K562 (cell line): ENCODE results near the gene NFYC.

Source experiments
- ARID4B ChIP-seq: sonication (generic); formaldehyde crosslinking; IDR thresholded peaks from 2 replicates; pipeline ENCODE4 v1.8.0; 2022; ENCODE audit warnings: mild to moderate bottlenecking, missing genetic modification reagents
- BHLHE40 ChIP-seq: IDR thresholded peaks from 2 replicates; pipeline ENCODE4 v1.6.1; 2011; ENCODE audit warnings: low read length, improper control_type of control experiment
- CEBPB ChIP-seq: fragments of 450-650 bp; IDR thresholded peaks from 2 replicates; pipeline ENCODE4 v1.6.1; 2016; ENCODE audit warnings: missing genetic modification characterization, missing compliant biosample characterization
- EHMT2 ChIP-seq: fragments of 450-650 bp; IDR thresholded peaks from 2 replicates; pipeline ENCODE4 v1.6.1; 2018; ENCODE audit warnings: antibody characterized with exemption
- EZH2 ChIP-seq: IDR thresholded peaks from 2 replicates; pipeline ENCODE4 v1.6.1; 2012; ENCODE audit warnings: low read depth, mild to moderate bottlenecking, inconsistent platforms, low read length, borderline replicate concordance
- GATA2 ChIP-seq: sonication (generic); formaldehyde crosslinking; IDR thresholded peaks from 2 replicates; pipeline ENCODE4 v1.4.0; 2020; ENCODE audit warnings: mild to moderate bottlenecking, missing genetic modification reagents
- JUNB ChIP-seq: fragments of 450-650 bp; formaldehyde crosslinking; conservative IDR thresholded peaks from 2 replicates; pipeline ENCODE4 v1.4.0; 2020; ENCODE audit warnings: mild to moderate bottlenecking
- JUND ChIP-seq, 2 experiments: IDR thresholded peaks; 2 replicates in 1 of 2; 3 replicates in 1 of 2; pipeline ENCODE4 v1.6.1; 2011; ENCODE audit warnings: borderline replicate concordance in 2 of 2, low read depth in 2 of 2, low read length in 2 of 2, improper control_type of control experiment in 1 of 2, missing biosample characterization in 1 of 2, missing genetic modification characterization in 1 of 2, missing genetic modification reagents in 1 of 2
- MAZ ChIP-seq, 2 experiments: fragments of 450-650 bp in 1 of 2; sonication (generic) in 1 of 2; formaldehyde crosslinking; IDR thresholded peaks in 1 of 2; conservative IDR thresholded peaks in 1 of 2; 2 replicates each; pipeline versions ENCODE4 v1.4.0 to v1.5.0; 2020; ENCODE audit warnings: mild to moderate bottlenecking in 1 of 2, missing genetic modification reagents in 1 of 2
- RNF2 ChIP-seq: sonication (generic); IDR thresholded peaks from 2 replicates; pipeline ENCODE4 v1.6.1; 2016
- ZFP36 ChIP-seq: fragments of 150-350 bp; IDR thresholded peaks from 2 replicates; pipeline ENCODE4 v1.6.1; 2018; ENCODE audit warnings: low read length, low read depth; ENCODE audit not compliant: partially characterized antibody

GRCh38 chr1:40798366-40799281 is 107.1 kb downstream of the NFYC start:
- TF ChIP-seq JUNB (CRISPR knock-in tag), result no peak
- no peak for TF ChIP-seq BHLHE40
- TF ChIP-seq GATA2 (CRISPR knock-in tag), result no peak
- TF ChIP-seq EZH2, result no peak
- TF ChIP-seq MAZ (CRISPR knock-in tag; conservative IDR thresholded peaks at IDR 0.05 in 1 of 2, IDR thresholded peaks at IDR 0.05 in 1 of 2), result no peak
- TF ChIP-seq RNF2, result no peak
- no peak for TF ChIP-seq ZFP36
- no peak for TF ChIP-seq CEBPB
- TF ChIP-seq JUND (IDR thresholded peaks at IDR 0.05; ENCODE audit: borderline replicate concordance, low read depth, low read length), result no peak
- no peak for TF ChIP-seq JUND (tag; IDR thresholded peaks at IDR 0.05; ENCODE audit: borderline replicate concordance, low read depth, low read length)
- no peak for TF ChIP-seq ARID4B (CRISPR knock-in tag)
- TF ChIP-seq EHMT2, result no peak
